ENCODE measurements around the gene GNAT3. TPM values are rescaled to one million over a fixed set of nuclear protein-coding genes. Genes with fewer than 3 reads are reported as not detected.

Gene GNAT3
- total and polyA plus RNA-seq, 3 donors from 2014 or later, result 0.38 TPM; not detected in 2

GRCh38 chr7:80491462-80491861 lies 20.4 kb downstream of the GNAT3 start:
- Histone ChIP-seq H3K4me1 (no peaks in the 10 kb centered on the region), H3K27ac (no peak overlapping the region), H3K9me3 (no peaks in the 10 kb centered on the region), H3K36me3 (ENCODE audit: low read depth, missing control alignments) (no peaks in the 10 kb centered on the region), H3K4me3 (no peak overlapping the region), H3K27me3 (no peaks in the 10 kb centered on the region)
- intact Hi-C loops (cut with DNase I; ENCODE audit: low total_unique reads), result no loop called here
- TF ChIP-seq CTCF (IDR thresholded peaks at IDR 0.05), result no peak
- no peak for TF ChIP-seq POLR2A (IDR thresholded peaks at IDR 0.05)
- 89% methylated on average over 4 of the region's 4 CpGs for WGBS, 2 donors
- DNase-seq, result no peak

- 76 to 80% methylated on average over 5 of the region's 5 CpGs for WGBS, 2 donors
- no peaks in the 10 kb centered on the region for H3K27me3 ChIP-seq
- H3K9me3 ChIP-seq, result no peaks in the 10 kb centered on the region
- H3K4me1 ChIP-seq, result no peaks in the 10 kb centered on the region
- DNase-seq, result no peak
- TF ChIP-seq CTCF (IDR thresholded peaks at IDR 0.05) (no peak), POLR2A (IDR thresholded peaks at IDR 0.05) (no peak)
- no peak overlapping the region for H3K27ac ChIP-seq
- intact Hi-C loops (cut with DNase I; ENCODE audit: low total_unique reads), result no loop called here
- no peak overlapping the region for H3K4me3 ChIP-seq
- no peaks in the 10 kb centered on the region for H3K36me3 ChIP-seq (ENCODE audit: low read depth, missing control alignments)
These were observed 23.0 kb downstream of the GNAT3 start for GRCh38 chr7:80488851-80489370.

- Histone ChIP-seq H3K4me3 (no peak overlapping the region), H3K36me3 (ENCODE audit: low read depth, missing control alignments) (no peaks in the 10 kb centered on the region), H3K27me3 (no peaks in the 10 kb centered on the region), H3K4me1 (no peaks in the 10 kb centered on the region), H3K27ac (no peak overlapping the region), H3K9me3 (no peaks in the 10 kb centered on the region)
- no peak for TF ChIP-seq CTCF (IDR thresholded peaks at IDR 0.05)
- no peak for TF ChIP-seq POLR2A (IDR thresholded peaks at IDR 0.05)
- intact Hi-C loops (cut with DNase I; ENCODE audit: low total_unique reads), result no loop called here
- DNase-seq, result no peak
These were observed 23.5 kb downstream of the GNAT3 start for GRCh38 chr7:80488406-80488805.

- Histone ChIP-seq H3K27ac (no peak overlapping the region), H3K36me3 (ENCODE audit: low read depth, missing control alignments) (no peaks in the 10 kb centered on the region), H3K4me3 (no peak overlapping the region), H3K27me3 (no peaks in the 10 kb centered on the region), H3K4me1 (no peaks in the 10 kb centered on the region), H3K9me3 (no peaks in the 10 kb centered on the region)
- no peak for DNase-seq
- TF ChIP-seq POLR2A (IDR thresholded peaks at IDR 0.05), result no peak
- TF ChIP-seq CTCF (IDR thresholded peaks at IDR 0.05), result no peak
- intact Hi-C loops (cut with DNase I; ENCODE audit: low total_unique reads), result no loop called here
These were observed 26.1 kb downstream of the GNAT3 start for GRCh38 chr7:80485721-80486120.

GRCh38 chr7:80482950-80483349 lies 28.9 kb downstream of the GNAT3 start:
- H3K27ac ChIP-seq, result no peak overlapping the region
- H3K36me3 ChIP-seq (ENCODE audit: low read depth, missing control alignments), result no peaks in the 10 kb centered on the region
- H3K4me3 ChIP-seq, result no peak overlapping the region
- no peaks in the 10 kb centered on the region for H3K9me3 ChIP-seq
- no peak for DNase-seq
- no peaks in the 10 kb centered on the region for H3K27me3 ChIP-seq
- intact Hi-C loops (cut with DNase I; ENCODE audit: low total_unique reads), result no loop called here
- no peaks in the 10 kb centered on the region for H3K4me1 ChIP-seq
- 90 to 96% methylated on average over 3 of the region's 3 CpGs for WGBS, 2 donors
- no peak for TF ChIP-seq POLR2A (IDR thresholded peaks at IDR 0.05)
